ENCODE data around the gene SH3BGRL. TPM values are rescaled to one million over a fixed set of nuclear protein-coding genes. Genes with fewer than 3 reads are reported as not detected.

The SH3BGRL gene
- total RNA-seq, 3 donors from 2014 or later: 49.7 to 186 (median 74.4) TPM

DNA sequence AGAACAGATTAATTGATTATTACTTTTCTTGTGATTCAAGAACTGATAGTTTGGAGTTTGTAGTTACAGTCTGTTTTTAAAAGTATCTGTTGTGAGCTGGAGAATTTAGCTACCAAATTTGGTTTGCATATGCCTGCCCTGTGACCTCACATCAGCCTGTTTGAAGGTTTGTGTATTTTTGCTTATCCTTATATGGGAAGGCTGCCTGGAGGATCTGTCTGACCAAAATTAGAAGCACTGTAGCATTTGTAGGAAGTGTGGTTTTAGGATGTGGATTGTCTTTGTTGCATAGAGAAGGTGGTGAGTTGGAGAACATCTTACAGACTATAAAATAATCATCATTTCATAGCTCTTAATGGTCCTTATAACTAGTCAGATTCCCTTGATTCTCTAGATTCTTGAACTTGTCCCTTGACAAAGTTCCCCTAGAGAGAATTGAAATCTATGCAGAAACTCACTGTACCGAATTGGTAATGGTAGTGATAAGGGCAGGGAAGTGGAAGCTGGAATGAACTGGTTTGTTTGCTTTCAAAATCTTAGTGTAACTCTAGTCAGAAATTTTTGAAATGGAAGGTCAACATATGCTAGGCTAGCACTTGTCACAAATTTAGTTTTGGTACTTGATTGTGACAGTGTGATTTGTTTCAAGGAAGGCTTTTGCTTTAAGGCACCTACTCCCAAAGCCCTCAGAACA is 57.3 kb downstream of the SH3BGRL start:
- Histone ChIP-seq H3K36me3 (ENCODE audit: low read depth) (no peaks in the 10 kb centered on the region), H3K4me3 (no peak overlapping the region), H3K4me1 (ENCODE audit: low read depth) (no peaks in the 10 kb centered on the region), H3K9me3 (no peaks in the 10 kb centered on the region)
- intact Hi-C loops (cut with DNase I, micrococcal nuclease): no loop called here
- ATAC-seq: peak; percentile 11
- TF ChIP-seq CTCF (IDR thresholded peaks at IDR 0.05): no peak
- DNase-seq: no peak

GRCh38 chrX:81259714-81260395 is 58.0 kb downstream of the SH3BGRL start:
- Histone ChIP-seq H3K4me1 (ENCODE audit: low read depth) (no peaks in the 10 kb centered on the region), H3K4me3 (no peak overlapping the region), H3K9me3 (no peaks in the 10 kb centered on the region), H3K36me3 (ENCODE audit: low read depth) (no peaks in the 10 kb centered on the region)
- TF ChIP-seq CTCF (IDR thresholded peaks at IDR 0.05): no peak
- ATAC-seq (no peak), DNase-seq (no peak)
- intact Hi-C loops (cut with DNase I, micrococcal nuclease): no loop called here

- DNase-seq (no peak), ATAC-seq (no peak)
- intact Hi-C loops (cut with DNase I, micrococcal nuclease): no loop called here
- Histone ChIP-seq H3K36me3 (ENCODE audit: low read depth) (no peaks in the 10 kb centered on the region), H3K4me3 (no peak overlapping the region), H3K4me1 (ENCODE audit: low read depth) (no peaks in the 10 kb centered on the region), H3K9me3 (no peaks in the 10 kb centered on the region)
- TF ChIP-seq CTCF (IDR thresholded peaks at IDR 0.05): no peak
Measured at GRCh38 chrX:81261576-81261975, 59.7 kb downstream of the SH3BGRL start.

DNA sequence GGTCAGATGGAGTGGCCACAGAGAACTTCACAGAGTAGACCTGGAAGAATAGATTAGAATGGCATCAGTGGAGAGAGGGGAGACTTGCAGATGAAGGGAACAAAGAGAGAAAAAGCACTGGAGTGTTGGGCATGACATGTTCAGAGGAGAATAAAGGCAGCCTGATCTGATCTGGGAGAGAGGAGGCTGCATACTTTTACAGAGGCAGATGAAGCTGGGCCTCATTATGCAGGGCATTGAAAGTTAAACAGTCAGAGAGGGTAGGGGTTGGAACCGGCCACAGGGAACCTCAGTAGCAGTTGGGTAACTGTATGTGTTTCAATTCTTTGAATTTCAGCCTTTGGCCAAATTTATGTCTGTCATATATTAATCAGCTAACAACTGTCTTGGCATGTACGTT is 61.2 kb downstream of the SH3BGRL start:
- H3K9me3 ChIP-seq: no peaks in the 10 kb centered on the region
- TF ChIP-seq CTCF (IDR thresholded peaks at IDR 0.05): no peak
- intact Hi-C loops (cut with DNase I, micrococcal nuclease): no loop called here
- H3K36me3 ChIP-seq (ENCODE audit: low read depth): no peaks in the 10 kb centered on the region
- H3K4me3 ChIP-seq: no peak overlapping the region
- DNase-seq (no peak), ATAC-seq (peak; percentile 22)
- H3K4me1 ChIP-seq (ENCODE audit: low read depth): no peaks in the 10 kb centered on the region

DNA sequence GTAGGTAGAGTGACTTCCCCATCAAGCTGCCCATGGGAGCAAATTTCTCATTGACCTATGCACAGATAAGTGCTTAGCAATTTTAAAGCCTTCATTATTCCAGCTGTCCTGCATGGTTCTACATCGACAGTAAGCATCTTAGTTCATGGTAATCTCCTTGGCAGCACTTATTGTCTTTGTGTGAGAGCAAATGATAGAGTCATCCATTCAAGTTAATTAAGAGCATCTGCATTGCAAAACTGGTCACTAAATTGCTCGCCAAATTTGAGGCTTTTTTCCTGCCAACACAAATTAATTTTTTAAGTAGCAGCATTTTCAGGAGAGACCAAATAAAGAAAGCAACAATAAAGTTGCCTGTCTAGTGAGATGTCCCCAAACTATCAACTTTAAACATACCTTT is 76.7 kb downstream of the SH3BGRL start:
- DNase-seq (no peak), ATAC-seq (no peak)
- intact Hi-C loops (cut with DNase I, micrococcal nuclease): no loop called here
- no peak for TF ChIP-seq CTCF (IDR thresholded peaks at IDR 0.05)
- H3K4me1 ChIP-seq (ENCODE audit: low read depth): no peaks in the 10 kb centered on the region
- H3K4me3 ChIP-seq: no peak overlapping the region
- H3K9me3 ChIP-seq: no peaks in the 10 kb centered on the region
- no peaks in the 10 kb centered on the region for H3K36me3 ChIP-seq (ENCODE audit: low read depth)
